NCI-H2107 treated with DMSO at 0.1 percent for 48 hours (cell line): ENCODE data around the gene TSLP.

Experiments used
- DNase-seq: peaks from one replicate; lab custom pipeline; 2025; ENCODE audit not compliant: unreplicated experiment; lab: John Stamatoyannopoulos, UW

TSLP gene

GRCh38 chr5:111095982-111096381 is 24.5 kb downstream of the TSLP start:
- DNase-seq = no peak

- DNase-seq = no peak
These were observed 27.7 kb downstream of the TSLP start for GRCh38 chr5:111099058-111099778.

GRCh38 chr5:111106320-111106948 is 34.9 kb downstream of the TSLP start:
- DNase-seq = no peak

GRCh38 chr5:111107371-111107770 is 35.9 kb downstream of the TSLP start:
- DNase-seq = no peak

GRCh38 chr5:111111956-111112355 is 40.4 kb downstream of the TSLP start:
- no peak for DNase-seq

- no peak for DNase-seq
These were observed 42.2 kb downstream of the TSLP start for GRCh38 chr5:111113678-111114077.

GRCh38 chr5:111115229-111115628 is 43.7 kb downstream of the TSLP start:
- no peak for DNase-seq

GRCh38 chr5:111116550-111116949 is 45.0 kb downstream of the TSLP start:
- DNase-seq = no peak

GRCh38 chr5:111117136-111117535 is 45.6 kb downstream of the TSLP start:
- no peak for DNase-seq

- no peak for DNase-seq
These were observed 47.7 kb downstream of the TSLP start for GRCh38 chr5:111119221-111119620.

GRCh38 chr5:111119856-111120255 is 48.3 kb downstream of the TSLP start:
- no peak for DNase-seq

- DNase-seq = no peak
These were observed 49.4 kb downstream of the TSLP start for GRCh38 chr5:111120911-111121310.

GRCh38 chr5:111121926-111122325 is 50.4 kb downstream of the TSLP start:
- no peak for DNase-seq

- no peak for DNase-seq
These were observed 50.9 kb downstream of the TSLP start for GRCh38 chr5:111122398-111122797.

GRCh38 chr5:111124793-111125192 is 53.3 kb downstream of the TSLP start:
- DNase-seq = no peak

GRCh38 chr5:111126896-111127295 is 55.4 kb downstream of the TSLP start:
- no peak for DNase-seq
